K562 (cell line): ENCODE results near the gene ANKRD36B. TPM values are rescaled to one million over a fixed set of nuclear protein-coding genes. Genes with fewer than 3 reads are reported as not detected.
"Not testable (repeated sequence)": the region's sequence is repeated elsewhere in the genome, so short reads cannot be mapped to it uniquely, and the experiment has no call there.

Experiments
- ATAC-seq: fragments of 200-7000 bp; cut with Tn5 transposase; 3 replicates; pipeline ENCODE4 v1.9.1; 2020; ENCODE audit warnings: moderate library complexity
- BruUV-seq: library from RNA; stranded (reverse); fragments of 400-500 nt; replicated peaks from 2 replicates; lab custom pipeline; 2021; lab: Mats Ljungman, UMichigan
- CTCF ChIA-PET: fragments of 300-600 bp; formaldehyde crosslinking; extraction: SDS; loops from one replicate; lab custom pipeline; 2021; ENCODE audit warnings: low intra/inter-chr PET ratio; lab: Yijun Ruan, JAX
- POLR2A ChIA-PET: fragments of 300-600, 350-650 bp; sonication (Branson Sonifier 250); formaldehyde crosslinking; extraction: SDS; loops from one replicate; lab custom pipeline; 2021; ENCODE audit warnings: antibody characterized with exemption, inconsistent platforms; lab: Yijun Ruan, JAX
- DNase-seq, 4 experiments: peaks; one replicate each; pipeline versions ENCODE4 v3.0.0 to v3.0.0-alpha.2; 2011 to 2018; ENCODE audit warnings: low spot score in 3 of 4, mixed read lengths in 3 of 4; ENCODE audit errors: extremely low read depth in 1 of 4
- FAIRE-seq: peaks from 2 replicates; lab custom pipeline; 2011; peaks lifted over from hg19 to GRCh38; lab: Jason Lieb, UNC
- H2AFZ ChIP-seq: 2 replicates; pipeline ENCODE4 v1.6.0; 2011; ENCODE audit warnings: low read depth, low read length, control low read depth, inconsistent platforms
- H3K27ac ChIP-seq: fragments of 200-600 bp; 3 replicates; pipeline ENCODE4 v1.8.0; 2011; ENCODE audit warnings: low read depth, mild to moderate bottlenecking, control low read depth, inconsistent platforms, low read length, moderate library complexity, mixed read lengths; ENCODE audit errors: extremely low read depth
- H3K27me3 ChIP-seq, 2 experiments: fragments of 300-600 bp in 1 of 2; 2 replicates in 1 of 2; 3 replicates in 1 of 2; pipeline versions ENCODE4 v1.6.0 to v1.8.0; 2011; ENCODE audit warnings: inconsistent platforms in 2 of 2, low read length in 2 of 2, mild to moderate bottlenecking in 1 of 2, mixed read lengths in 1 of 2, moderate library complexity in 1 of 2; ENCODE audit not compliant: control insufficient read depth in 2 of 2, insufficient read depth in 2 of 2
- H3K36me3 ChIP-seq: fragments of 300-600 bp; 3 replicates; pipeline ENCODE4 v1.8.0; 2011; ENCODE audit warnings: mild to moderate bottlenecking, low read length, inconsistent platforms; ENCODE audit not compliant: control insufficient read depth, insufficient read depth
- H3K4me1 ChIP-seq, 2 experiments: fragments of 200-600 bp in 1 of 2; replicated peaks in 1 of 2; 2 replicates in 1 of 2; 3 replicates in 1 of 2; pipeline versions ENCODE4 v1.5.1 to v1.8.0; 2011; ENCODE audit warnings: inconsistent platforms in 2 of 2, low read length in 2 of 2, mild to moderate bottlenecking in 1 of 2, mixed read lengths in 1 of 2, moderate library complexity in 1 of 2; ENCODE audit not compliant: control insufficient read depth in 2 of 2, insufficient read depth in 2 of 2
- H3K4me2 ChIP-seq: 2 replicates; pipeline ENCODE4 v1.6.1; 2011; ENCODE audit warnings: low read length, control low read depth, inconsistent platforms, mixed read lengths; ENCODE audit not compliant: insufficient read depth
- H3K4me3 ChIP-seq: fragments of 200-600 bp; sonication (generic), shearing (Covaris generic); 2 replicates; pipeline ENCODE4 v1.5.1; 2016; ENCODE audit warnings: control low read depth, inconsistent platforms
- H3K79me2 ChIP-seq: fragments of 200-600 bp; 3 replicates; pipeline ENCODE4 v1.8.0; 2011; ENCODE audit warnings: low read length, inconsistent platforms; ENCODE audit not compliant: control insufficient read depth, insufficient read depth
- H3K9ac ChIP-seq, 2 experiments: 2 replicates each; pipeline versions ENCODE4 v1.6.0 to v1.6.1; 2011; ENCODE audit warnings: low read depth in 2 of 2, low read length in 2 of 2, control low read depth in 1 of 2, inconsistent platforms in 1 of 2, mild to moderate bottlenecking in 1 of 2, mixed read lengths in 1 of 2; ENCODE audit not compliant: insufficient read depth in 1 of 2
- H3K9me1 ChIP-seq: one replicate; pipeline ENCODE4 v1.6.0; 2011; ENCODE audit warnings: inconsistent platforms, mild to moderate bottlenecking, low read length, moderate library complexity; ENCODE audit not compliant: control insufficient read depth, insufficient read depth
- H3K9me3 ChIP-seq: replicated peaks from 2 replicates; pipeline ENCODE4 v1.5.1; 2011; ENCODE audit warnings: low read depth, low read length, inconsistent platforms; ENCODE audit not compliant: control insufficient read depth, insufficient read depth
- H4K20me1 ChIP-seq: replicated peaks from 2 replicates; pipeline ENCODE4 v1.6.1; 2011; ENCODE audit warnings: low read length, inconsistent platforms, mixed read lengths; ENCODE audit not compliant: control insufficient read depth, insufficient read depth
- ATF4 ChIP-seq: fragments of 450-650 bp; formaldehyde crosslinking; IDR thresholded peaks from 2 replicates; pipeline ENCODE4 v1.4.0; 2022; ENCODE audit warnings: mild to moderate bottlenecking, moderate library complexity
- BRCA1 ChIP-seq, 2 experiments: fragments of 450-650 bp in 1 of 2; sonication (generic) in 1 of 2; formaldehyde crosslinking in 1 of 2; IDR thresholded peaks; 2 replicates each; pipeline versions ENCODE4 v1.5.0 to v1.6.1; 2017 to 2020; ENCODE audit warnings: mild to moderate bottlenecking in 1 of 2, missing genetic modification reagents in 1 of 2
- CBX2 ChIP-seq: fragments of 200-600 bp; sonication (generic); IDR thresholded peaks from one replicate; pipeline ENCODE4 v1.6.1; 2012; ENCODE audit warnings: mild to moderate bottlenecking, low read length, inconsistent platforms; ENCODE audit not compliant: insufficient read depth, poor library complexity, severe bottlenecking
- GTF2F1 ChIP-seq: IDR thresholded peaks from 2 replicates; pipeline ENCODE4 v1.6.1; 2011; ENCODE audit warnings: low read depth, low read length, improper control_type of control experiment
- HIVEP1 ChIP-seq: fragments of 250-450 bp; sonication (Bioruptor Pico); IDR thresholded peaks from 2 replicates; pipeline ENCODE4 v1.4.0; 2020; ENCODE audit warnings: mild to moderate bottlenecking
- HNRNPH1 ChIP-seq: fragments of 200-400 bp; formaldehyde crosslinking; optimal IDR thresholded peaks from 2 replicates; pipeline ENCODE3; 2017; ENCODE audit warnings: low read depth, mild to moderate bottlenecking, low read length, moderate library complexity
- MCM7 ChIP-seq, 2 experiments: fragments of 450-650 bp; IDR thresholded peaks; 2 replicates each; pipeline ENCODE4 v1.6.1; 2016 to 2018
- PPARD ChIP-seq: fragments of 250-450 bp; sonication (Bioruptor Pico); IDR thresholded peaks from 2 replicates; pipeline ENCODE4 v1.8.0; 2022; ENCODE audit warnings: inconsistent platforms, mild to moderate bottlenecking, moderate library complexity
- RAD51 ChIP-seq: fragments of 450-650 bp; IDR thresholded peaks from 2 replicates; pipeline ENCODE4 v1.7.1; 2016; ENCODE audit warnings: low read depth, mild to moderate bottlenecking, borderline replicate concordance
- ZNF121 ChIP-seq: sonication (generic); formaldehyde crosslinking; conservative IDR thresholded peaks from 2 replicates; pipeline ENCODE4 v1.8.0; 2022; ENCODE audit warnings: missing genetic modification reagents
- ZNF436 ChIP-seq: fragments of 250-450, 450-650 bp; sonication (Bioruptor Pico); formaldehyde crosslinking; IDR thresholded peaks from 2 replicates; pipeline ENCODE4 v1.7.0; 2020; ENCODE audit warnings: mild to moderate bottlenecking
- ZNF584 ChIP-seq: fragments of 200-800 bp; sonication (Bioruptor generic); IDR thresholded peaks from 2 replicates; pipeline ENCODE4 v1.6.1; 2016; ENCODE audit warnings: low read depth, mild to moderate bottlenecking, missing genetic modification characterization, missing compliant biosample characterization
- WGBS: fragments of 100-300 bp; shearing (Covaris generic); methylation state at CpG from one replicate; pipeline ENCODE4 v1.1.6; 2016; ENCODE audit warnings: low coverage, mixed read lengths; ENCODE audit not compliant: insufficient coverage; ENCODE audit errors: missing lambda C conversion rate; 5-methylcytosine and 5-hydroxymethylcytosine counted together
- in situ Hi-C: fragments of 300-500 bp; cut with MboI; formaldehyde crosslinking; loops from 4 replicates; pipeline ENCODE4 v1.15.0; 2018; ENCODE audit warnings: inconsistent platforms, mixed read lengths
- intact Hi-C: fragments of 100-400 bp; cut with micrococcal nuclease; formaldehyde crosslinking; loops from 2 replicates; pipeline ENCODE4 v1.14.2; 2022
- polyA plus RNA-seq, 8 experiments: library from polyadenylated mRNA; depleted of rRNA in 4 of 8; stranded (reverse) in 5 of 8; unstranded in 3 of 8; fragments of >200 nt; fragmentation: Nextera tagmentation in 2 of 8; fragmentation: Illumina TruSeq in 1 of 8; extraction: Ambion mirVana in 2 of 8; extraction: Trizol in 1 of 8; gene quantifications; 2 replicates each; pipeline versions ENCODE4 v1.2.1 to v1.2.3, GENCODE V29; 2011 to 2014; ENCODE audit warnings: inconsistent platforms in 1 of 8, missing spikeins in 1 of 8
- total RNA-seq, 7 experiments: library from RNA; depleted of rRNA in 6 of 7; stranded (reverse); fragments of >200 nt in 6 of 7; fragmentation: Illumina TruSeq in 2 of 7; extraction: Trizol in 2 of 7; gene quantifications; 2 replicates each; pipeline versions ENCODE4 v1.2.1 to v1.2.3, GENCODE V29; 2011 to 2021; ENCODE audit warnings: low replicate concordance in 1 of 7
- TF ChIP-seq, protein P1 (sequence below): sonication (generic); formaldehyde crosslinking; IDR thresholded peaks from 2 replicates; pipeline ENCODE4 v1.8.1; 2022; ENCODE audit warnings: missing genetic modification reagents

Gene ANKRD36B
- total and polyA plus RNA-seq, 9 of the 15 experiments (the other 6 are each of a cell fraction or from before 2014, with no cell fraction given): 7.6 to 40.9 (median 13.3) TPM

DNA sequence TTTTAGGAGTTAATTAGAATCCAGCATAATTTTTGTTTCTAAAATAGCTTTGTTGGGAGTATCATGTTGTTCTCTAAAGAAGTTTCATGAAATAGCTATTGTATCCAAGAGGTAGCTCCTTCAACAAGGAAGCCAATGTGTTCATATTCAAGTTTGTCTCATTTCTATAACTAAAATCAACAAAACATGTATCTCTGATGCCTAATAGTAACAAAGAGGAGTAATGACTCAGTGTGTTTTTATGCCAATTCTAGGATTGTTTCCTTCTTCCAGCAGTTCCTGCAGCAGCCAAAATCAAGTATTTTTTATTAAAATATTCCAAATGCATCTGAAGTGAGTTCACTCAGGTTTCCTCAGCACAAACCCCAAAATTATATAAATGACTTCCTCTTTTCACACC lies 41.1 kb downstream of the ANKRD36B start:
- H3K27me3 ChIP-seq, BruUV-seq, DNase-seq, CTCF ChIA-PET, FAIRE-seq, H3K9me1 ChIP-seq, POLR2A ChIA-PET, H3K9ac ChIP-seq, intact Hi-C loops, H3K4me1 ChIP-seq, H3K27ac ChIP-seq, H4K20me1 ChIP-seq, H3K4me3 ChIP-seq, H3K9me3 ChIP-seq, ATAC-seq, H3K4me2 ChIP-seq, H3K79me2 ChIP-seq, H2AFZ ChIP-seq: not testable (repeated sequence)
- in situ Hi-C loops: loop anchor here (25.0 kb wide), 1 partner anchor 1661 kb away; no protein-coding TSS in a partner anchor
- peaks cover 43% of the 10 kb centered on the region; the same call in 2 of the 3 replicates for H3K36me3 ChIP-seq

GRCh38 chr2:97546711-97547110 lies 43.0 kb downstream of the ANKRD36B start:
- ChIA-PET POLR2A (no interaction called here), CTCF (no interaction called here)
- H3K36me3 ChIP-seq: peaks cover 32% of the 10 kb centered on the region; the same call in 2 of the 3 replicates
- ATAC-seq (no peak), FAIRE-seq (no peak), DNase-seq (no peak)
- H2AFZ ChIP-seq: no peak overlapping the region
- H3K9ac ChIP-seq: no peak overlapping the region
- intact Hi-C loops (no loop called here), in situ Hi-C loops (loop anchor here (25.0 kb wide), 1 partner anchor 1659 kb away; no protein-coding TSS in a partner anchor)
- H3K27me3 ChIP-seq: no peaks in the 10 kb centered on the region
- 98% methylated on average over 2 of the region's 2 CpGs for whole genome bisulfite sequencing
- H3K27ac ChIP-seq: no peak overlapping the region
- no TSS peak for BruUV-seq
- H3K4me3 ChIP-seq: no peak overlapping the region
- TF ChIP-seq GTF2F1 (no peak), ZNF436 (CRISPR knock-in tag) (no peak), PPARD (CRISPR knock-in tag) (no peak), ZNF584 (no peak), ZNF121 (CRISPR knock-in tag) (no peak), BRCA1 (IDR thresholded peaks at IDR 0.05) (no peak), BRCA1 (CRISPR knock-in tag; IDR thresholded peaks at IDR 0.05) (no peak), ATF4 (CRISPR knock-in tag) (no peak), HNRNPH1 (no peak), MCM7 (IDR thresholded peaks at IDR 0.05) (no peak), RAD51 (no peak), CBX2 (no peak), HIVEP1 (CRISPR knock-in tag) (no peak)
- TF ChIP-seq, protein P1, sequence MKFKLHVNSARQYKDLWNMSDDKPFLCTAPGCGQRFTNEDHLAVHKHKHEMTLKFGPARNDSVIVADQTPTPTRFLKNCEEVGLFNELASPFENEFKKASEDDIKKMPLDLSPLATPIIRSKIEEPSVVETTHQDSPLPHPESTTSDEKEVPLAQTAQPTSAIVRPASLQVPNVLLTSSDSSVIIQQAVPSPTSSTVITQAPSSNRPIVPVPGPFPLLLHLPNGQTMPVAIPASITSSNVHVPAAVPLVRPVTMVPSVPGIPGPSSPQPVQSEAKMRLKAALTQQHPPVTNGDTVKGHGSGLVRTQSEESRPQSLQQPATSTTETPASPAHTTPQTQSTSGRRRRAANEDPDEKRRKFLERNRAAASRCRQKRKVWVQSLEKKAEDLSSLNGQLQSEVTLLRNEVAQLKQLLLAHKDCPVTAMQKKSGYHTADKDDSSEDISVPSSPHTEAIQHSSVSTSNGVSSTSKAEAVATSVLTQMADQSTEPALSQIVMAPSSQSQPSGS: no peak
- H3K4me1 ChIP-seq: no peaks in the 10 kb centered on the region
- no peaks in the 10 kb centered on the region for H3K79me2 ChIP-seq
- no peaks in the 10 kb centered on the region for H3K9me3 ChIP-seq
- no peak overlapping the region for H3K4me2 ChIP-seq
- H4K20me1 ChIP-seq: no peaks in the 10 kb centered on the region
- H3K9me1 ChIP-seq: no peaks in the 10 kb centered on the region
